HEK293T (cell line): ENCODE results near the gene NRL.

Source experiments
- BHLHE40 ChIP-seq: fragments of 450-650 bp; IDR thresholded peaks from 2 replicates; pipeline ENCODE4 v1.6.1; 2016; ENCODE audit warnings: mild to moderate bottlenecking, moderate library complexity, borderline replicate concordance
- FOXM1 ChIP-seq: fragments of 450-650 bp; IDR thresholded peaks from 2 replicates; pipeline ENCODE4 v1.6.1; 2017; ENCODE audit warnings: mild to moderate bottlenecking, borderline replicate concordance
- HDGF ChIP-seq: fragments of 450-650 bp; IDR thresholded peaks from 2 replicates; pipeline ENCODE4 v1.6.1; 2017; ENCODE audit warnings: antibody characterized with exemption, borderline replicate concordance

DNA sequence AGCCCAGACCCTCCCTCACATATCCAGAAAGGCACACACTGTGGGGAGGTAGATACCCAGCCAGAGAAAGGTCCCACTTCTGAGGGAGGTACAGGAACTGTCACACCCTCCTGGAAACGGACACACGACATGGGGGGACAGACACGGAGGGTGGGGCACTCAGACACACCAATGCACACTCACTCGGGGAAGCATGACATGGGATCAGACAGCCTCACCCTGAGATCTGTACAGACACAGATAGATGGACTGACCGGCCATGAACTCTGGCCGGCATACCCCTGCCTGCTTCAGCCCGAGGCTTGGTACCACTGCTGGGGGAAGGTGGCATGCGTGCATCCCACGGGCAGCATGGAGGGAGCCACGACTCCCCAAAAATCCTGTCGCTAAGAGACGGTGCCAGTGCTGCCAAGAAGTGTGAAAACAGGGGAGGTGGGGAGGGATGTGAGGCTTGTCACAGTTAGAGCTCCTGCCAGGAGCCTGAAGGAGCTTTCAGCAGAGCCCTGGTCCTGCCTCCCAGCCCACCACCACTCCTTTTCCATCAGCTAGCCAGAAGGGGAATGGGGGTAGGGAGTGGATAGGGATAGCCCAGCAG, 42.8 kb downstream of the NRL start:
- TF ChIP-seq BHLHE40 (no peak), FOXM1 (no peak), HDGF (no peak)
